HG03025 (cell line): ENCODE data around the gene ZNF169.
"Not testable (repeated sequence)": the region's sequence is repeated elsewhere in the genome, so short reads cannot be mapped to it uniquely, and the experiment has no call there.

Experiments
- ATAC-seq: cut with Tn5 transposase; IDR thresholded peaks from one replicate; pipeline ENCODE4 v1.9.1; 2021; ENCODE audit warnings: mild to moderate bottlenecking, moderate library complexity; ENCODE audit not compliant: unreplicated experiment, low FRiP score

Gene ZNF169

GRCh38 chr9:94340750-94341149 is 81.7 kb downstream of the ZNF169 start:
- not testable (repeated sequence) for ATAC-seq

- ATAC-seq: not testable (repeated sequence)
These were observed 82.6 kb downstream of the ZNF169 start for GRCh38 chr9:94341703-94342102.

GRCh38 chr9:94347451-94347850 is 88.4 kb downstream of the ZNF169 start:
- not testable (repeated sequence) for ATAC-seq

- not testable (repeated sequence) for ATAC-seq
These were observed 89.7 kb downstream of the ZNF169 start for GRCh38 chr9:94348754-94349153.
